Testis (tissue), 2 donors: Measurements from ENCODE around the gene PARP3.

Experiments used
- POLR2A ChIP-seq: fragments of 450-650 bp; IDR thresholded peaks from one replicate; pipeline ENCODE4 v1.6.1; 2017; ENCODE audit warnings: antibody characterized with exemption, mild to moderate bottlenecking, moderate library complexity
- TF ChIP-seq, protein P1 (sequence below), 3 experiments: fragments of 450-650 bp in 2 of 3; fragments of 200-600 bp in 1 of 3; sonication (generic) in 1 of 3; IDR thresholded peaks; one replicate each; pipeline ENCODE4 v1.5.1; 2016 to 2019; ENCODE audit warnings: antibody characterized with exemption in 3 of 3, mild to moderate bottlenecking in 2 of 3, moderate library complexity in 1 of 3

DNA sequence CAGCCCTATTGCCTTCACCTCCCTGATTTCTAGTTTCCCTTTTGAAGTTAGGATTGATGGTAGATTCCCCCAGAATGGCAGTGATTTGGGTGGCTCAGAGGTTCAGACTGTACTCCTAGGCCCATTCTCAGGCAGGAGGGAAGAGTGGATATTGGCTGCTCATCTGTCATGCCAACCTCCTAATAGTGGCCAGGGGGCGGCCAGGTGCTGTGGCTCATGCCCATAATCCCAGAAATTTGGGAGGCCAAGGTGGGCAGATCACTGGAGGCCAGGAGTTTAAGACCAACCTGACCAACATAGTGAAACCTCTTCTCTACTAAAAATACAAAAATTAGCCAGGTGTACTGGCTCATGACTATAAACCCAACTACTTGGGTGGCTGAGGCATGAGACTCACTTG, 11.7 kb upstream of the PARP3 start:
- no peak for TF ChIP-seq POLR2A
- TF ChIP-seq, protein P1, sequence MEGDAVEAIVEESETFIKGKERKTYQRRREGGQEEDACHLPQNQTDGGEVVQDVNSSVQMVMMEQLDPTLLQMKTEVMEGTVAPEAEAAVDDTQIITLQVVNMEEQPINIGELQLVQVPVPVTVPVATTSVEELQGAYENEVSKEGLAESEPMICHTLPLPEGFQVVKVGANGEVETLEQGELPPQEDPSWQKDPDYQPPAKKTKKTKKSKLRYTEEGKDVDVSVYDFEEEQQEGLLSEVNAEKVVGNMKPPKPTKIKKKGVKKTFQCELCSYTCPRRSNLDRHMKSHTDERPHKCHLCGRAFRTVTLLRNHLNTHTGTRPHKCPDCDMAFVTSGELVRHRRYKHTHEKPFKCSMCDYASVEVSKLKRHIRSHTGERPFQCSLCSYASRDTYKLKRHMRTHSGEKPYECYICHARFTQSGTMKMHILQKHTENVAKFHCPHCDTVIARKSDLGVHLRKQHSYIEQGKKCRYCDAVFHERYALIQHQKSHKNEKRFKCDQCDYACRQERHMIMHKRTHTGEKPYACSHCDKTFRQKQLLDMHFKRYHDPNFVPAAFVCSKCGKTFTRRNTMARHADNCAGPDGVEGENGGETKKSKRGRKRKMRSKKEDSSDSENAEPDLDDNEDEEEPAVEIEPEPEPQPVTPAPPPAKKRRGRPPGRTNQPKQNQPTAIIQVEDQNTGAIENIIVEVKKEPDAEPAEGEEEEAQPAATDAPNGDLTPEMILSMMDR (IDR thresholded peaks at IDR 0.05), result no peak
